AG04449 (cell line): Measurements from ENCODE around the gene DNAJC5.

ENCODE experiments used
- CTCF ChIA-PET: fragments of 350-600 bp; formaldehyde crosslinking; extraction: SDS; loops from one replicate; lab custom pipeline; 2021; ENCODE audit warnings: antibody characterized with exemption; lab: Yijun Ruan, JAX
- POLR2A ChIA-PET: fragments of 400-600, 350-600 bp; formaldehyde crosslinking; extraction: SDS; loops from one replicate; lab custom pipeline; 2020; ENCODE audit warnings: antibody characterized with exemption, inconsistent platforms; lab: Yijun Ruan, JAX
- DNase-seq: peaks from one replicate; pipeline ENCODE4 v3.0.0-alpha.2; 2010; ENCODE audit warnings: low read depth, low spot score
- H3K4me3 ChIP-seq: 2 replicates; pipeline ENCODE4 v1.5.1; 2011; ENCODE audit warnings: low read depth, mild to moderate bottlenecking, control low read depth, low read length
- CTCF ChIP-seq: IDR thresholded peaks from one replicate; pipeline ENCODE4 v1.5.1; 2011; ENCODE audit warnings: mild to moderate bottlenecking, moderate library complexity, low read length, control low read depth, inconsistent platforms; ENCODE audit not compliant: insufficient read depth; ENCODE audit errors: missing control alignments

DNAJC5 gene

GRCh38 chr20:63946986-63947637 lies 52.2 kb downstream of the DNAJC5 start:
- TF ChIP-seq CTCF: no peak
- no peak overlapping the region for H3K4me3 ChIP-seq
- ChIA-PET CTCF (no interaction called here), POLR2A (no interaction called here)
- no peak for DNase-seq

- CTCF ChIA-PET: no interaction called here
- TF ChIP-seq CTCF: no peak
- H3K4me3 ChIP-seq: no peak overlapping the region
- DNase-seq: no peak
- POLR2A ChIA-PET: no interaction called here
Measured at GRCh38 chr20:63947638-63948456, 52.9 kb downstream of the DNAJC5 start.

- no peak overlapping the region for H3K4me3 ChIP-seq
- TF ChIP-seq CTCF: no peak
- ChIA-PET CTCF (interaction anchor here (1.1 kb wide), 1 partner anchor 23 kb away, joined by 3 read pairs; no protein-coding TSS in a partner anchor), POLR2A (no interaction called here)
- DNase-seq: no peak
Measured at GRCh38 chr20:63950701-63951397, 55.9 kb downstream of the DNAJC5 start.

- POLR2A ChIA-PET: no interaction called here
- H3K4me3 ChIP-seq: no peak overlapping the region
- no peak for DNase-seq
- no peak for TF ChIP-seq CTCF
- CTCF ChIA-PET: no interaction called here
Measured at GRCh38 chr20:63951398-63952209, 56.7 kb downstream of the DNAJC5 start.

GRCh38 chr20:63952210-63952535 lies 57.2 kb downstream of the DNAJC5 start:
- DNase-seq: no peak
- no peak for TF ChIP-seq CTCF
- ChIA-PET POLR2A (no interaction called here), CTCF (no interaction called here)
- H3K4me3 ChIP-seq: no peak overlapping the region
